Cardiac fibroblast (primary cell): Measurements from ENCODE around the gene KCNG1.

ENCODE experiments used
- DNase-seq, 2 donors: peaks; one replicate each; pipeline versions ENCODE4 v3.0.0 to v3.0.0-alpha.2; 2010; ENCODE audit warnings: low read depth in 2 of 2
- H3K4me3 ChIP-seq, 2 donors: replicated peaks in 1 of 2; 1 replicate in 1 of 2; 2 replicates in 1 of 2; pipeline ENCODE4 v1.5.1; 2011; ENCODE audit warnings: low read depth in 2 of 2, low read length in 2 of 2, mild to moderate bottlenecking in 2 of 2, moderate library complexity in 1 of 2
- CTCF ChIP-seq: IDR thresholded peaks from one replicate; pipeline ENCODE4 v1.5.1; 2011; ENCODE audit warnings: low read depth, mild to moderate bottlenecking, low read length, inconsistent platforms

Gene KCNG1

GRCh38 chr20:50992336-50992732 is 30.6 kb downstream of the KCNG1 start:
- H3K4me3 ChIP-seq = no peak overlapping the region
- DNase-seq = no peak
- no peak for TF ChIP-seq CTCF

GRCh38 chr20:50991076-50991475 is 31.8 kb downstream of the KCNG1 start:
- no peak overlapping the region for H3K4me3 ChIP-seq
- DNase-seq = no peak
- TF ChIP-seq CTCF = no peak

- DNase-seq = peak; percentile 93 to 94
- TF ChIP-seq CTCF = peak; percentile 89
- no peak overlapping the region for H3K4me3 ChIP-seq
Measured at GRCh38 chr20:50987493-50988210, 35.3 kb downstream of the KCNG1 start.

GRCh38 chr20:50983321-50983720 is 39.6 kb downstream of the KCNG1 start:
- TF ChIP-seq CTCF = no peak
- H3K4me3 ChIP-seq = no peak overlapping the region
- DNase-seq = no peak

DNA sequence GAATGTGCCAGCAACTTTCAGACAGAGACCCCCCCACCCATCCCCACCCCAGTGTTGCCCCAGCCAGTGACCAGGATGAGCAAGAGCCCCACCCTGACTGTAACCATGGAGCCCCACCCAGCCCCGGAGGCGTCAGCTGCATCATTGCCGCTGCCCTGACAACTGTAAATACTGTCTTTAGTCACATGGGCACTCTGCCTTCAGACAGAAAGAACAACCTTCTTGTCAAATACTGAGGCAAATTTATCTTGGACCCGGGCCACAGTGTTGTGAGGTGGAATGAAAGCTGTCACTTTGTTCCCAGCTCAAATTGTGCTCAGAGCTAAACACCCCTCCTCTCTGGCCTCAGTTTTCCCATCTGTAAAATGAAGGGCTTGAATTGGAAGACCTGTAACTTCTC is 40.5 kb downstream of the KCNG1 start:
- no peak for TF ChIP-seq CTCF
- H3K4me3 ChIP-seq = no peak overlapping the region
- DNase-seq = peak; percentile 63 to 78

GRCh38 chr20:50981714-50982048 is 41.2 kb downstream of the KCNG1 start:
- no peak overlapping the region for H3K4me3 ChIP-seq
- no peak for TF ChIP-seq CTCF
- no peak for DNase-seq
